Panc1 (cell line): Measurements from ENCODE around the gene PPP4C. TPM values are rescaled to one million over a fixed set of nuclear protein-coding genes. Genes with fewer than 3 reads are reported as not detected.

ENCODE experiments used
- ATAC-seq: fragments of 200-7000 bp; cut with Tn5 transposase; 2 replicates; pipeline ENCODE4 v1.9.1; 2020; ENCODE audit warnings: mild to moderate bottlenecking, moderate library complexity
- BruUV-seq: library from RNA; stranded (reverse); fragments of 400-500 nt; replicated peaks from 2 replicates; lab custom pipeline; 2021; lab: Mats Ljungman, UMichigan
- CTCF ChIA-PET: fragments of 300-600 bp; sonication (Branson Sonifier 250); formaldehyde crosslinking; loops from one replicate; lab custom pipeline; 2022; ENCODE audit warnings: antibody characterized with exemption; lab: Charles Lee
- POLR2A ChIA-PET: fragments of 300-600 bp; sonication (Branson Sonifier 250); formaldehyde crosslinking; loops from one replicate; lab custom pipeline; 2022; ENCODE audit warnings: antibody characterized with exemption; lab: Charles Lee
- DNase-seq: peaks from one replicate; pipeline ENCODE4 v3.0.0-alpha.2; 2010; ENCODE audit warnings: low read depth, low spot score
- H3K27ac ChIP-seq: 2 replicates; pipeline ENCODE4 v1.5.1; 2011; ENCODE audit warnings: mild to moderate bottlenecking, low read length, inconsistent platforms
- H3K27me3 ChIP-seq: fragments of 200-500 bp; sonication (Bioruptor generic); 2 replicates; pipeline ENCODE4 v1.6.0; 2014; ENCODE audit warnings: low read length, inconsistent platforms; ENCODE audit not compliant: control insufficient read depth, insufficient read depth
- H3K36me3 ChIP-seq: fragments of 200-500 bp; sonication (Bioruptor generic); 2 replicates; pipeline ENCODE4 v1.5.1; 2014; ENCODE audit warnings: inconsistent platforms, mild to moderate bottlenecking, low read length, moderate library complexity; ENCODE audit not compliant: control insufficient read depth, insufficient read depth
- H3K4me1 ChIP-seq: 2 replicates; pipeline ENCODE4 v1.5.1; 2011; ENCODE audit warnings: inconsistent platforms, mild to moderate bottlenecking, low read length, moderate library complexity; ENCODE audit not compliant: control insufficient read depth, insufficient read depth
- H3K4me3 ChIP-seq, 2 experiments: 2 replicates each; pipeline ENCODE4 v1.5.1; 2011 to 2012; ENCODE audit warnings: low read depth in 2 of 2, low read length in 2 of 2, mild to moderate bottlenecking in 2 of 2, inconsistent platforms in 1 of 2, moderate library complexity in 1 of 2
- H3K9me3 ChIP-seq: fragments of 200-500 bp; sonication (Bioruptor generic); 2 replicates; pipeline ENCODE4 v1.5.1; 2014; ENCODE audit warnings: low read depth, mild to moderate bottlenecking, inconsistent platforms, low read length, moderate library complexity; ENCODE audit not compliant: control insufficient read depth, insufficient read depth
- CTCF ChIP-seq: fragments of 450-650 bp; IDR thresholded peaks from 2 replicates; pipeline ENCODE4 v1.5.1; 2017; ENCODE audit warnings: mild to moderate bottlenecking
- POLR2AphosphoS5 ChIP-seq: IDR thresholded peaks from 2 replicates; pipeline ENCODE4 v1.6.1; 2012; ENCODE audit warnings: mild to moderate bottlenecking, low read depth, low read length, moderate library complexity
- REST ChIP-seq, 2 experiments: IDR thresholded peaks; 2 replicates each; pipeline ENCODE4 v1.6.1; 2011 to 2012; ENCODE audit warnings: low read depth in 2 of 2, control low read depth in 1 of 2, low read length in 1 of 2, mild to moderate bottlenecking in 1 of 2, moderate library complexity in 1 of 2; ENCODE audit not compliant: insufficient read depth in 1 of 2
- SIN3A ChIP-seq: IDR thresholded peaks from 2 replicates; pipeline ENCODE4 v1.6.1; 2012; ENCODE audit warnings: low read depth, mild to moderate bottlenecking, low read length, moderate library complexity, borderline replicate concordance; ENCODE audit not compliant: insufficient read depth
- TCF7L2 ChIP-seq: IDR thresholded peaks from 2 replicates; pipeline ENCODE4 v1.6.1; 2011; ENCODE audit warnings: mild to moderate bottlenecking, low read depth, low read length, inconsistent platforms
- in situ Hi-C: cut with HindIII; loops from 2 replicates; pipeline ENCODE4 v1.10.0; 2016; ENCODE audit warnings: low sequenced_read_pairs, low pct_unique_long_range_greater_than_20kb
- intact Hi-C: fragments of 100-400 bp; cut with micrococcal nuclease; formaldehyde crosslinking; loops from one replicate; pipeline ENCODE4 v1.10.0; 2022; ENCODE audit not compliant: unreplicated experiment
- total RNA-seq: library from RNA; stranded (reverse); gene quantifications from one replicate; pipeline ENCODE4 v1.2.1, GENCODE V29; 2021; ENCODE audit not compliant: unreplicated experiment

The PPP4C gene
- total RNA-seq, 1 experiment from 2014 or later = 186 TPM

- DNase-seq = no peak
- ChIA-PET CTCF (no interaction called here), POLR2A (no interaction called here)
- Histone ChIP-seq H3K4me3 (no peak overlapping the region), H3K4me1 (peaks cover 23% of the 10 kb centered on the region), H3K27ac (no peak overlapping the region), H3K36me3 (peaks cover 4% of the 10 kb centered on the region; the same call in 1 of the 2 replicates), H3K27me3 (no peaks in the 10 kb centered on the region), H3K9me3 (no peaks in the 10 kb centered on the region)
- intact Hi-C loops (no loop called here), in situ Hi-C loops (no loop called here)
- BruUV-seq = no TSS peak
- no peak for ATAC-seq
- TF ChIP-seq TCF7L2 (no peak), POLR2AphosphoS5 (no peak), REST (IDR thresholded peaks at IDR 0.05; ENCODE audit: insufficient read depth in 1 of 2, low read depth in 2 of 2, low read length in 1 of 2) (no peak), SIN3A (no peak), CTCF (no peak)
These were observed 13.2 kb downstream of the PPP4C start for GRCh38 chr16:30088832-30089624.

DNA sequence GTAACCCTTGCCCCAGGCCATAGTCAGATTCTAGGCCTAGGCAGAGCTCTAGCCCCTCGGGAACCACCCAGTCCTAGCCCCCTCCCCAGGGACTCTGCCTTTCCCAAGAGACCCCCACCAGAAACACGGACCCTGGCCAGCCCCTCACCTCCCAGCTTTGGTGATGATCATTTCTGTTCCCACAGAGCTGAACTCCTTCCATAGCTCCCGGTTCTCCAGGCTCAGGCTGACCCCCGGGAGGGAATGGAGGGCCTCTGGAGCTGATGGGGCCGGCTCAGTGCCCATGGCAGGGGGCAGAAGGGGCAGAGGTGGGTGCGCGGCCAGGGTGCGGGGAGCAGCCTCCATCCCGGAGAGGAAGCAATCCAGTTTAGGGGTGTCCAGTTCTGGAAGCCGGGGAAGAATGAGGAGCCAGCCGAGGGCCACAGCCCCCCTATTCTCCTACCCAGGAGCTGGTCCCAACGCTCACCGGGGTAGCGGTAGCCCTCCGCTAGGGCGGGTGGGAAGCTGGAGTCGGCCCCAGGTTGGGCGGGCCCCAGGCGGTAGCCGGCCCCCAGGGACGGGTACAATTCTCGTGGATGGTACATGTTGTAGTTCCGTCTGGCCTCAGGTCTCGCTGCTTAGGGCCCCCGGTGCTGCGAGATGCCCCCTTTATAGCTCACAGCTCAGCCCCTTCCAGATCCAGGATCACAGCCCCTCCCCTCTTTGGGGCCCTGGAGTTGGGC lies 15.0 kb downstream of the PPP4C start:
- in situ Hi-C loops (no loop called here), intact Hi-C loops (no loop called here)
- Histone ChIP-seq H3K36me3 (no peaks in the 10 kb centered on the region), H3K4me3 (no peak overlapping the region), H3K27ac (peak overlapping the region; percentile 23), H3K4me1 (peaks cover 23% of the 10 kb centered on the region), H3K27me3 (no peaks in the 10 kb centered on the region), H3K9me3 (no peaks in the 10 kb centered on the region)
- ChIA-PET CTCF (interaction anchor here (0.8 to 1.5 kb wide), 3 partner anchors 22 to 319 kb away, joined by 3 to 4 read pairs (median 4); no protein-coding TSS in a partner anchor), POLR2A (interaction anchor here (0.5 kb wide), 1 partner anchor 69 kb away, joined by 3 read pairs; no protein-coding TSS in a partner anchor)
- no TSS peak for BruUV-seq
- ATAC-seq (no peak), DNase-seq (no peak)
- TF ChIP-seq REST (IDR thresholded peaks at IDR 0.05; ENCODE audit: insufficient read depth in 1 of 2, low read depth in 2 of 2, low read length in 1 of 2) (no peak), POLR2AphosphoS5 (no peak), SIN3A (no peak), CTCF (no peak), TCF7L2 (no peak)
